Central memory CD8-positive, alpha-beta T cell (primary cell): ENCODE data around the gene EHBP1L1.
A peak's percentile ranks its signal among the peaks of the same experiment; 100 is the strongest.

Experiments
- ATAC-seq: fragments of 150-1000 bp; cut with Tn5 transposase; replicated peaks from 2 replicates; pipeline ENCODE4 v1.10.0; 2022; ENCODE audit warnings: mild to moderate bottlenecking, moderate FRiP score, moderate number of reproducible peaks; ENCODE audit not compliant: poor library complexity, severe bottlenecking; ENCODE audit errors: extremely low read depth
- DNase-seq, 2 donors: peaks; one replicate each; pipeline ENCODE4 v3.0.0; 2021; ENCODE audit warnings: low spot score in 2 of 2
- H3K27ac Mint-ChIP-seq: one replicate; pipeline ENCODE4 v1.8.0; 2022; ENCODE audit warnings: low read depth, mild to moderate bottlenecking, moderate library complexity, mixed read lengths
- H3K27me3 Mint-ChIP-seq: one replicate; pipeline ENCODE4 v1.8.0; 2022; ENCODE audit warnings: mixed read lengths
- H3K36me3 Mint-ChIP-seq: one replicate; pipeline ENCODE4 v1.8.0; 2022; ENCODE audit warnings: mild to moderate bottlenecking, moderate library complexity, mixed read lengths; ENCODE audit not compliant: insufficient read depth
- H3K4me1 Mint-ChIP-seq: one replicate; pipeline ENCODE4 v1.8.0; 2022; ENCODE audit warnings: mixed read lengths
- H3K4me3 Mint-ChIP-seq: one replicate; pipeline ENCODE4 v1.8.0; 2022; ENCODE audit warnings: mild to moderate bottlenecking, moderate library complexity, mixed read lengths
- H3K9me3 Mint-ChIP-seq: one replicate; pipeline ENCODE4 v1.8.0; 2022; ENCODE audit warnings: mixed read lengths

The EHBP1L1 gene

GRCh38 chr11:65551572-65552387 lies 24.1 kb upstream of the EHBP1L1 start:
- Mint-ChIP-seq H3K4me1 (peaks cover 56% of the 10 kb centered on the region), H3K27me3 (no peaks in the 10 kb centered on the region), H3K9me3 (no peaks in the 10 kb centered on the region), H3K4me3 (no peak overlapping the region), H3K36me3 (peaks cover 18% of the 10 kb centered on the region), H3K27ac (peak overlapping the region; percentile 60)
- DNase-seq = peak in 1 of 2 donors; percentile 36
- ATAC-seq = peak; percentile 61

- peak overlapping the region; percentile 60 for H3K27ac Mint-ChIP-seq
- DNase-seq (no peak), ATAC-seq (no peak)
- no peaks in the 10 kb centered on the region for H3K27me3 Mint-ChIP-seq
- H3K36me3 Mint-ChIP-seq = peaks cover 19% of the 10 kb centered on the region
- no peaks in the 10 kb centered on the region for H3K9me3 Mint-ChIP-seq
- H3K4me1 Mint-ChIP-seq = peaks cover 61% of the 10 kb centered on the region
- no peak overlapping the region for H3K4me3 Mint-ChIP-seq
Observed at GRCh38 chr11:65552388-65552951, 23.4 kb upstream of the EHBP1L1 start.

- Mint-ChIP-seq H3K4me3 (no peak overlapping the region), H3K9me3 (no peaks in the 10 kb centered on the region), H3K36me3 (peaks cover 16% of the 10 kb centered on the region), H3K4me1 (peaks cover 55% of the 10 kb centered on the region), H3K27ac (no peak overlapping the region), H3K27me3 (no peaks in the 10 kb centered on the region)
- ATAC-seq = no peak
- no peak for DNase-seq
Observed at GRCh38 chr11:65553301-65554001, 22.4 kb upstream of the EHBP1L1 start.

- H3K27ac Mint-ChIP-seq = peak overlapping the region; percentile 77
- peak overlapping the region; percentile 82 for H3K4me3 Mint-ChIP-seq
- peaks cover 18% of the 10 kb centered on the region for H3K36me3 Mint-ChIP-seq
- no peaks in the 10 kb centered on the region for H3K9me3 Mint-ChIP-seq
- H3K27me3 Mint-ChIP-seq = no peaks in the 10 kb centered on the region
- H3K4me1 Mint-ChIP-seq = peaks cover 59% of the 10 kb centered on the region
- DNase-seq = no peak
- ATAC-seq = no peak
Observed at GRCh38 chr11:65554057-65554818, 21.6 kb upstream of the EHBP1L1 start.

GRCh38 chr11:65554842-65555430 lies 20.9 kb upstream of the EHBP1L1 start:
- DNase-seq (no peak), ATAC-seq (no peak)
- Mint-ChIP-seq H3K27me3 (no peaks in the 10 kb centered on the region), H3K27ac (peak overlapping the region; percentile 77), H3K4me3 (peak overlapping the region; percentile 82), H3K4me1 (peaks cover 65% of the 10 kb centered on the region), H3K9me3 (no peaks in the 10 kb centered on the region), H3K36me3 (peaks cover 18% of the 10 kb centered on the region)

- DNase-seq = no peak
- no peaks in the 10 kb centered on the region for H3K9me3 Mint-ChIP-seq
- no peak for ATAC-seq
- peak overlapping the region; percentile 77 for H3K27ac Mint-ChIP-seq
- H3K4me3 Mint-ChIP-seq = peak overlapping the region; percentile 82
- H3K4me1 Mint-ChIP-seq = peaks cover 74% of the 10 kb centered on the region
- H3K36me3 Mint-ChIP-seq = peaks cover 15% of the 10 kb centered on the region
- no peaks in the 10 kb centered on the region for H3K27me3 Mint-ChIP-seq
Observed at GRCh38 chr11:65555693-65556231, 20.1 kb upstream of the EHBP1L1 start.

GRCh38 chr11:65556470-65557279 lies 19.2 kb upstream of the EHBP1L1 start:
- Mint-ChIP-seq H3K9me3 (no peaks in the 10 kb centered on the region), H3K4me3 (peak overlapping the region; percentile 82), H3K4me1 (peaks cover 69% of the 10 kb centered on the region), H3K27me3 (no peaks in the 10 kb centered on the region), H3K36me3 (peaks cover 11% of the 10 kb centered on the region), H3K27ac (peak overlapping the region; percentile 92)
- no peak for ATAC-seq
- DNase-seq = no peak

GRCh38 chr11:65557280-65558001 lies 18.4 kb upstream of the EHBP1L1 start:
- ATAC-seq (no peak), DNase-seq (no peak)
- Mint-ChIP-seq H3K27me3 (no peaks in the 10 kb centered on the region), H3K27ac (peak overlapping the region; percentile 92), H3K36me3 (peaks cover 6% of the 10 kb centered on the region), H3K4me1 (peaks cover 66% of the 10 kb centered on the region), H3K4me3 (peak overlapping the region; percentile 82), H3K9me3 (no peaks in the 10 kb centered on the region)

- ATAC-seq = peak; percentile 66
- H3K4me1 Mint-ChIP-seq = peaks cover 62% of the 10 kb centered on the region
- no peaks in the 10 kb centered on the region for H3K9me3 Mint-ChIP-seq
Observed at GRCh38 chr11:65558002-65558929, 17.6 kb upstream of the EHBP1L1 start, which contains the start of gene LTBP3. TSS of gene LTBP3 (minus strand) at chr11:65558359. CDS start at chr11:65557959, 400 bp downstream.

GRCh38 chr11:65558930-65559509 lies 16.8 kb upstream of the EHBP1L1 start:
- H3K27ac Mint-ChIP-seq = peak overlapping the region; percentile 92
- peaks cover 62% of the 10 kb centered on the region for H3K4me1 Mint-ChIP-seq
- H3K36me3 Mint-ChIP-seq = peaks cover 4% of the 10 kb centered on the region
- DNase-seq (no peak), ATAC-seq (no peak)
- H3K9me3 Mint-ChIP-seq = no peaks in the 10 kb centered on the region
- H3K27me3 Mint-ChIP-seq = no peaks in the 10 kb centered on the region
- peak overlapping the region; percentile 82 for H3K4me3 Mint-ChIP-seq

More at GRCh38 chr11:65558002-65558929, 17.6 kb upstream of the EHBP1L1 start, which contains the start of gene LTBP3:
- H3K27me3 Mint-ChIP-seq = no peaks in the 10 kb centered on the region
- H3K36me3 Mint-ChIP-seq = peaks cover 4% of the 10 kb centered on the region
- peak in 1 of 2 donors; percentile 32 for DNase-seq
- peak within 1 kb of the TSS; percentile 92 for H3K27ac Mint-ChIP-seq
- peak within 1 kb of the TSS; percentile 82 for H3K4me3 Mint-ChIP-seq
